Activated CD4-positive, CD25-positive, alpha-beta regulatory T cell (primary cell): ENCODE data around the gene ZNF197.
"Not testable (repeated sequence)": the region's sequence is repeated elsewhere in the genome, so short reads cannot be mapped to it uniquely, and the experiment has no call there.

Experiments used
- DNase-seq, 4 experiments: peaks; one replicate each; lab custom pipeline; 2025; lab: John Stamatoyannopoulos, UW

ZNF197 gene

GRCh38 chr3:44624749-44625480, at the start of gene ZNF197:
TSS of gene ZNF197 (plus strand) at chr3:44625036. CDS start at chr3:44629155, 4,119 bp downstream.
- DNase-seq: peak; percentile 13 to 44 (median 24)

DNA sequence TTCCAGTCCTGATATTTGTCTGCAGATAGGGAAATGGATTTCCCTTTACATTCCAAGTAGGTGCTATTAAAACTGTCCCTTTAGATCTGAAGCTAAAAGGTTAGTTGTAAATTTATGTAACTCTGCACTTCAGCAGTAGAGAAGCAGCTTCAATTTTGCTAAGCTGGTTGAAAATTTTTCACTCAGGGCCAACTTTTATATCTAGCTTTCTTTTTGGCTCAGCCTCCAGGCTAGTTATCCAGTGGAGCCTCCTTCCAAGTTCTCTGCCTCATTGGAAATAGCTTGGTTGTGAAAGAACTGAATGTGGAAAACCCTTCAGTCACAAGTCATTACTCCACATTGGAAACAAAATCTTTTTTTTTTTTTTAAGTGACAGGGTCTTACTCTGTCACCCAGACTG, 48.2 kb upstream of the ZNF197 start:
- DNase-seq: no peak

- not testable (repeated sequence) for DNase-seq
Measured at GRCh38 chr3:44577354-44577952, 47.4 kb upstream of the ZNF197 start.

DNA sequence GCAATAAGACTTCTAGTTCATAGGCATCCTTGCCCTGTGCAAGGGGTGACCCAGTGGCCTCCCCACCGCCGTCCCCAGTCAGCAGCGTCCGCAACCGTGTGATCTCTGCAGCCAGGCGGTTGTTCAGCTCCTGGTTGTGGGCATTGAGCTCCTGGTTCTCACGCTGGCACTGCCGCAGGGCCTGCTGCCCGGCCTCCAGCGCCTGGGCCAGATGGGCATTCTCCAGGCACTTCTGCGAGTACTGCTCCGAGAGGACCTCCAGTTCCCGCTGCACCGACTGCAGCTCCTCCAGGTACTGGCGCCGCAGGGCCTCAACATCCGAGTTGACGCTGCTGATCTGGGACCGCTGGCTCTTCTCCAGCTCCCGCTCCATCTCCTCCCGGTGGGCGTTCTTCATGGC, 46.5 kb upstream of the ZNF197 start:
- not testable (repeated sequence) for DNase-seq

DNA sequence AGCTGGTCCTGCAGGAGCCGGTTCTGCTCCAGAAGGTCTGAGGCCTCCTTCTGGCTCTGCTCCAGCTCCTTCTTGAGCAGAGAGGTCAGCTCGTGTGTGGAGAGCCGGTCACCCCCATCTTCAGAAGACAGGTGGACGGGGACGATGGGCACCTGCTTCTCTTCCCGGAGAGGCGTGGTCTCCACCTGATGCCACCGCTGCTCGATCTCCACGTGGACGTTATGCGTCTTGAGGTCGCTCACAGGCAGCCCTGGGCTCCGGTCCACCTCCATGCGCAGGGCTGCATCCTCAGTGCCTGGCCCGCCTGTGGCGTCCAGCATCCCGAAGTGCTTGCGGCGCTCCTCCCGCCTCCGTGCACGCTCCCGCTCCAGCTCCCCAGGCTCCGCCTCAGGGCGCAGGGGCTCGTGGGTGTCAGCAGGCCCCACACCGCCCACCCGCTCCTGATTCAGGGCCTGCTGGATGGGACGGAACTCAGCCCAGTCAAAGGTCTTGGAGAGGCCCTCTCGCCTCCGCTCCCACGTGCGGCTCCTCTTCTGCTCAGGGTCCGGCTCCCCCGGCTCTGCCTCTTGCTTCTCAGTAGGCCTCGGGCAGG, 45.8 kb upstream of the ZNF197 start:
- not testable (repeated sequence) for DNase-seq

DNA sequence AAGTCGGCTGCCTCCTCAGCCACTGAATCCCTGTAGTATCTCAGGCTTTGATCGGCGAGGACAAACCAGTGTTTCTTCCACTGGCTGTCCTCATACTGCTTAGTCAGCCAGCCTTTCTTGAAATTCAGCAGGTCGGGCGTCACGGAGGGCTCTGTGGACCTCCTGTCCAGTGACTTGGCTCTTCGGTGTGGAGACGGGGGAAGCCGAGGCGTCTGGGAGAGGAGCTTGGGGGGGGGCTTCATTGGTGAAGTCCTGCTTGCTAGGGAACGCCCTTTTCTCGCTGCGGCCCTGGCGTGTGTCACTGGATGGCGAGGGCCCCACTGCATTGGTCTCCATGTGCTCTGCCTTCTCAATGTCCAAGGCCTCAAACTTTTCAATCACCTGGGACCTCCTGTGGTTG, 45.1 kb upstream of the ZNF197 start:
- not testable (repeated sequence) for DNase-seq

- not testable (repeated sequence) for DNase-seq
Measured at GRCh38 chr3:44580971-44581370, 43.9 kb upstream of the ZNF197 start.

DNA sequence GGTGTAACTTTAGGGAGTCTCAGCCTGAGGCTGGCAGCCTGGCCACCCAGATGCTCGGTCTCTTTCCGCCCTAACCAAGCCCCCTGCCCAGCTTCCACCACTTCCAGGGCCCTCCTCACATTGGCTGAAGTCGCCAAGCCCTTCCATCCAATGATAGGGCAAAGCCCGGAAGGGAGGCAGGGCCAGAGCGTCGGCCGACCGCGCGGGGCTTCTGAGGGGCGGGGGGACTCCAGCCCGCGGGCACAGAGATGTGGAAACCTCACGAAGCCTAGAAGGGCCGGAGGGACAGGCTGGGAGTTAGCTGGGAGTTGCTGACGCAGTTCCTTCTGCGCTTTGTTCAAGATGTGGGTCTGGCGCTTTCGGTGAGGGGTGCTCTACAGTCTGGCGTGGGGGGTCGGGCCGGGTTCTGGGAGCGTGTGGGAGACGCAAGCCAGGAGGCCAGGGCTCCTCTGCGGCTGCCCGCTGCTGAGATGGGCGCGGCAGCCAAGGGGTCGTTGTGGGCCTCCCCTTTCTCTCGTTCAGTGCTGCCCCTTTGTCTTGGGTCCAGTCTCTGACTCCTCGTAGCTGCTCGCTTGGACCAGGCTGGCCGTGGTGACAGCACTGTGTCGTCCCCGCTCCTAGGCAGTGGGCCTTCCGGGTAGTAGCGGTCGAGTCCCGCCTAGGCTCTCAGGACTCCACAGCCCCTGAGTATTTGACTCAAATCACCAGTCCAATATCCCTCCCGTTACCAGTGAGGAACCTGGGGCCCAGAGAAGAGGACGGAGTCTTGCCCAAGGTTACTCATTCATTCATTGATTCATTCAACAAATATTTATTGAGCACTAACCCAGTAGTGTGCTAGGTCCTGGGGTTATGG, 40.0 kb upstream of the ZNF197 start, which contains the start of gene ZNF660:
ZNF660 (plus strand) TSS at position 319 of the 856 bp plus-strand sequence. CDS start 9,230 bp downstream, outside the sequence.
- DNase-seq: no peak

- DNase-seq: no peak
Measured at GRCh38 chr3:44596621-44597020, 28.2 kb upstream of the ZNF197 start.

DNA sequence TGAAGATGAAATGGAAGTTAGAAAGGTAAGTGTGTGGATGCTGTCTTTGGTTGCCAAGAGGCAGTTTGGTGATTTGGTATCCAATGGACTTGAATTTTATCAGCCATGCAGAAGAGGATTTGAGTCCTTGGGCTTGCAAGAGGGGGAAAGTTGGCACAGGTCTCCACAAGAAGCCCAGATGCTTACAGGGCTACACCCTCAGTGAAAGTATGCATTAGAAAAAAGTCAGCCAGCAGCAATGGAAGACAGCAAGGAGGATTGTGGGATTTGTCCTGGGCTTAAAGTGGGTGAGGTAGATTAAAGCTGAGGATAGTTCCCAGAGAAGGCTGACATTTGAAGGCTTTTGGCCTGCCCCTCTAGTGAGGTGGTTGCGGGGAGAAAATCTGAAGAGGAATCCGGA, 23.1 kb upstream of the ZNF197 start:
- no peak for DNase-seq

- DNase-seq: no peak
Measured at GRCh38 chr3:44612678-44613077, 12.2 kb upstream of the ZNF197 start.

DNA sequence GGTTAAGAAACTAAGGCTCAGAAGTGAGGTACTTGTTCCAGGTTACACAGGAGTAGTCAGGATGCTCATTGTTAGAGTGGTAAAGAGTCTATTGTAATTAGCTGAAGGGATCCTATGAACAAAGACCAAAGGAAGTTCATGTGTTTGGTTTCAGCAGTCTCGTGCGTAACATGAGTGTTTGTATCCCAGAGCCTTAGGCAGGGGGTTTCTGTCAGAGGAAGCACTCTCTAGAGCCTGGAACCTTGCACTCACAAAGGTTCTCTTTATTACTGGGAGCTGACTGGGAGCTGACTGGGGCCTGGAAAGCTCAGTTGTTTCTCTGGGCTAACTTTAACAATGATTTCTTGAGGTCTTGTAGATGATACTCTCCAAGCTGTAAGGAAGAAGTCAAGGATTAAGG, 3.9 kb downstream of the ZNF197 start:
- no peak for DNase-seq

DNA sequence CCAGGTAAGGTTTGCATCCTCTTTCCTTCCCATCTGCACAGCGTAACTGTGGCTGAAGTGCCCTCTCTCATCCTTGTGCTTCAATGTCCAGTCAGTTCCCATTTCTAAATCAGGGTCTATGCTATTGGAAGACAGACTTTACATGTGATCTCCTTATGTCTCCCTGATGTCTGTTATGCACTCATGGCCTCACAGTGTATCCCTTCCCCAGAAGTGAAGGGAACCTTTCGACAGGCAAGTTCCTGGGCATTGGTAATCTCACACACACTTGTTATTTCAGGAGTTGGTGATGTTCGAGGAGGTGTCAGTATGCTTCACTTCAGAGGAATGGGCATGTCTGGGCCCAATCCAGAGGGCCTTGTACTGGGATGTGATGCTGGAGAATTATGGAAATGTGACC, 7.4 kb downstream of the ZNF197 start:
- DNase-seq: no peak

- DNase-seq: no peak
Measured at GRCh38 chr3:44642337-44642736, 17.5 kb downstream of the ZNF197 start.

GRCh38 chr3:44643024-44643423, 18.2 kb downstream of the ZNF197 start:
- no peak for DNase-seq

- no peak for DNase-seq
Measured at GRCh38 chr3:44647771-44648170, 22.9 kb downstream of the ZNF197 start.

DNA sequence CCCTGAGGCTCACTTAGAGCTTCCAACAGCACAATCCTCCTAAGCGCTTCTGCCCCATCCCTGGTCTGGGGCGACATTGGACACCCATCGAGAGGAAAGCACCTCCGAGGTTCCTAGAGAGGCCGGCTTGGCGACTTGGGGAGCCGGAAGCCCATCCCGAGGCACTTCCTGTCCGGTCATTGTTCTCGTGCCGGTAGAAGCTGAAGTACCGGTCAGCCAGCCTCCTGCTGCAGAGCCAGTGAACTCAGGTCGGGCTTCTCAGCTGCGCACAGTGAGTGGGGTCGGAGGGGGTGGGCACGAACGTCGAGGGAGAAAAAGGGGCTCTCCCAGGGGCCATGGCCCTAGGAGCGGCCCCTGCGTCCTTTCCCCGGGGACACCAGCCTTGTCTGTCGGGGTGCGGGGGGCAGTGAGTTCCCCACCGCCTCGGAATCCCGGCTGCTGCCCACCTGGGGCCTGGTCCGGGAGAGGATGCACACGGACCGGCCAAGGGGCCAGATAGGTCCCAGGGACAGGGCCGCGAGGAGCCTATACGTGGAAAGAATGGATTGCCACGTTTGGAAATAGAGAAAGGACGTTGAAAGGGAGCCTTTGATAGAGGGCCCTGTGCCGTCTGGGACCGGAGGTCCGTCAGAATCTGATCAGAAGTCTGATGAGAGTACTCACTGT, 23.9 kb downstream of the ZNF197 start, which contains the start of gene ZNF35:
ZNF35 (plus strand) TSS at position 169 of the 666 bp plus-strand sequence. CDS start 2,336 bp downstream, outside the sequence.
- DNase-seq: peak in 1 of 4 experiments; percentile 26

DNA sequence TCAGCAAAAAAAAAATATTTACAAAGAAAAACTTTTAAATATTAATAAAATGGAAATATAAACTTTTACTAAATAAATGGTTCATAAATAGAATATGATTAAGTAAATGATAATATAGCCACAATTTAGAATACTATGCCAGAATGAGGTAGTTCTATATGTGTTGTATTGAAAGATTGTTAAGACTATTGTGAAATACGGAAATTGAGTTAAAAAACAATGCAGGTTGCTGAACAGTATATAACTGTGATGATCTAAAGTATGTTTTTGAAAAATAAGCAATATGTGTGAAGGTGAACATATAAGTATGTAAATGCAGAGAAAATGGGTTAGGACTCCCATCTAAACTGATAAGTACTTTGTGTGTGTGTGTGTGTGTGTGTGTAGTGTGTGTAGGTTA, 24.9 kb downstream of the ZNF197 start:
- no peak for DNase-seq

GRCh38 chr3:44654039-44654438, 29.2 kb downstream of the ZNF197 start:
- no peak for DNase-seq

DNA sequence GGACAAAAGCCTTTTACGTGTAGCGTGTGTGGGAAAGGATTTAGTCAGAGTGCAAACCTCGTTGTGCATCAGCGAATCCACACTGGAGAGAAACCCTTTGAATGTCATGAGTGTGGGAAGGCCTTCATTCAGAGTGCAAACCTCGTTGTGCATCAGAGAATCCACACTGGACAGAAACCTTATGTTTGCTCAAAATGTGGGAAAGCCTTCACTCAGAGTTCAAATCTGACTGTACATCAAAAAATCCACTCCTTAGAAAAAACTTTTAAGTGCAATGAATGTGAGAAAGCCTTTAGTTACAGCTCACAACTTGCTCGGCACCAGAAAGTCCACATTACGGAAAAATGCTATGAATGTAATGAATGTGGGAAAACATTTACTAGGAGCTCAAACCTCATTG, 34.2 kb downstream of the ZNF197 start:
- no peak for DNase-seq

DNA sequence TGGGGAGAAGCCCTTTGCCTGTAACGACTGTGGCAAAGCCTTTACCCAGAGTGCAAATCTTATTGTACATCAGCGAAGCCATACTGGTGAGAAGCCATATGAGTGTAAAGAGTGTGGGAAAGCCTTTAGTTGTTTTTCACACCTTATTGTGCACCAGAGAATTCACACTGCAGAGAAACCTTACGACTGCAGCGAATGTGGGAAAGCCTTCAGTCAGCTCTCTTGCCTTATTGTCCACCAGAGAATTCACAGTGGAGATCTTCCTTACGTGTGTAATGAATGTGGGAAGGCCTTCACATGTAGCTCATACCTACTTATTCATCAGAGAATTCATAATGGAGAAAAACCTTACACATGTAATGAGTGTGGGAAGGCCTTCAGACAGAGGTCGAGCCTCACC, 34.6 kb downstream of the ZNF197 start:
- no peak for DNase-seq

GRCh38 chr3:44661189-44661588, 36.4 kb downstream of the ZNF197 start:
- no peak for DNase-seq
